Measurements from ENCODE around the gene TCF7L2.

TCF7L2 gene

DNA sequence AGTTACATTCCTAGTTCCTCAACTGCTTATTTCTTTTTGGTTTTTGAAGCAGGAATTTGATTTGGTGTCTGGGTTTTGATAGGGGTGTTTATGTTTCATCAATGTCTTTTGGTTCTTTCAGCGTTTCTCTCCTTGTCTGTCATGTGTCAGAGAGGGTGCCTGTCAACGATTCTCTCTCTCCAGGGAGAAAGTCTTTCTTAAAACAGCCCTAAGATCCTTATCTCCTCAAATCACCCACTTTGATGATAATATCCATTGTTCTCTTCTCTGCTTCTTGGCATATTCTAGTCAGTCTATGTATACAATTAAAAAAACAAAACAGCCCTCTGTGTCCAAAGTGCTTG, 77.2 kb downstream of the TCF7L2 start:
- no peak for DNase-seq

DNA sequence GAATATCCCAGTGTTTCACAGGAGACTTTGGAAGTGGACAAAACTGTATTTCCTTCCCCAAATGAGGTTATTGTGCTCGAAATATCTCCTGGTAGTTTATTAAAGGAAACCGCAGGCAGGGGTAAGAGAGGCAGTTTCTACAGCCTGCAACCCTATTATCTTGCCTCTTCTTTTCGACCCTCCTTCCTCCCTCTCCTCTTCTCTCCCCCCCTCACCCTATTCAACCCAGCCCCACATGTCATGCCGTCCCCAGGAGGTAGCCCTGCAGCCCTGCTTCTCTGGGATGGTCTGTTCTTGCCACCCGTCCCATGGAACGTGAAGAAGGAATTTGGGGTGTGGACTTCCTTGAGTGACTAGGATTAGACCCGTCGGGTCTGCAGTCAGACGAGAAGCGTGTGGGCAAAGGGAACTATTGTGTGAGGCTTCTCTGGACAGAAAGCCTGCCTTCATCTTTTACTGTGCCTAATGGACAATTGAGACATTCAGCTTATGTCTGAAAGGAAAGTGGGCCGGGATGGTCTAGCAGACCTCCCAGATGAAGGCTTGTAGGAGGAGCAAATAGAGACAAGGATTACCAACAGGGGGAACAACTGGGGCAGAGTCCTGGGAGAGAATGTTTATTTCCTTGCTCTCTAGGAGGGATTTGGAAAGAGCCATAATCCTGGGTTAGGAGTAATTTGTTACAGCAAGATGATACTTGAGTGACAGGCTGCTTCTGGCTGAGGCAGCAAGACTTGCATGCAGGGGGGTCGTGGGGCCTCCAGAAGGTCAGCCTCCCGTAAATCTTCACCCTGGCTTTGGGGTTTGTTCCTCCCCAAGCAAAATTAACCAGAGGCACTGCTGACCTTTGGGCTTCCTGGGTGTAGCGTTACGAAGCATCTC, 77.8 kb downstream of the TCF7L2 start:
- no peak for DNase-seq

DNA sequence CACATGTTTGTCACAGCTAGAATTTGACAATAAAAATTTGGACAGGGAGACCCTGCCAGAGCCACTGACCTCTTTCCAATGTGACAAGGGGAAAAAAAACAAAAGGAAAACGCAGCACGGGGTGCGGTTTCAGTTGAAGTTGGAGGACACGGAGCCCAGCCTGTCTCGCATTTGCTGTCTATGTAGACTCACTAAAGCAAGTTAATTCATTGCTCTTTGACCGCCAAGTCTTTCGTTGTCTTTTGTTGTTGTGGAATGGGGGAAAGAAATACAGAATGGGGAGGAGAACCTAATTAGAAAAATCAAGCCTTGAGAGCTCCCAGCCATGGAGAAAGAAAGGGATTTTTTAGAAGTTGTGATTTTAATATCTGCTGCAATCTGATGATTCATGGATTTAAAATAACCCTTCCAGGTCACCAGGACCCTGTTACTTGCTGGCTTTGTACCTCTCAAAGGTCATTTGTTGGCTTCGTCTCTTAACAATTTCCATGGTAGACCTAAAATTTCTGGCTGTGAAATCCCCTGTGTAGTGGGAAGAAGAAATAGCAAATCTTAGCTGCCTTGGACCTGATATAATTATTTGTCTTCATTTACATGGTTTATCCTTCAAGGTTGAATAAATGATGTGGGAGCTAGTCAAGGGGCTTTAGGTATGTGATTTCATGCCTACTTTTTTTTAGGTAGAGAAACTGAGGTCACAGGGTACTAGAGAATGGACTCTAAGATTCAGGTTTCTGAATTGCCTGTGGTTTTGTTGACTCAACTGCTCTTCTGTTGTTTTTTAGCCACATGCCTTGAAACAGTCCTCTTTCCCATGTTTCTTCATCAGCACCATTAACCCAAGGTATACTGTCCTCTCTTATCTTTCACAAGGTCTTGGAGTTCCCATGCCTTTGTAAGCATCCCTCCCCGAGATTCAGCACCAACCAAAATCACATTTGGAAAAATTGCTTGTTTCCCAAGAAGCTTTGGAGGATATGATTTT, 78.7 kb downstream of the TCF7L2 start:
- no peak for DNase-seq

DNA sequence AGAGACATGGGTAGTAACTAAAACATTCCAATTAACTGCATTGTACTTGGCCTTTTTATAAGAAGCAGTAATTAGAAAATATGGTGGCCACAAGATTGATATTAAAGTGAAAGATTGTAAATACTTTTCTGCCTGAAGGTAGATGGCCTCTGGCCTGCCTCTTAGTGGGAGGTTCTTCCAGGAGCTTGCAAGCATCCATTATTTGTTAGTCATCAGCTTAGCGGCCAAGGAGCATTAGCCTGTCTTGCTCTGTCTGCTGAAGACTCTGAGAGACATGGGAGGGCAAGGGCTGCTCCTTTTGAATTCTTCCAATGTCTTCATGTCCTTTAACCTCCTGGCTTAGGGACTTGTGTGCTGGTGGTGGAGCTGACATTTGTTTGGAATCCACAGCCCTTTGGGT, 80.4 kb downstream of the TCF7L2 start:
- DNase-seq, result no peak

DNA sequence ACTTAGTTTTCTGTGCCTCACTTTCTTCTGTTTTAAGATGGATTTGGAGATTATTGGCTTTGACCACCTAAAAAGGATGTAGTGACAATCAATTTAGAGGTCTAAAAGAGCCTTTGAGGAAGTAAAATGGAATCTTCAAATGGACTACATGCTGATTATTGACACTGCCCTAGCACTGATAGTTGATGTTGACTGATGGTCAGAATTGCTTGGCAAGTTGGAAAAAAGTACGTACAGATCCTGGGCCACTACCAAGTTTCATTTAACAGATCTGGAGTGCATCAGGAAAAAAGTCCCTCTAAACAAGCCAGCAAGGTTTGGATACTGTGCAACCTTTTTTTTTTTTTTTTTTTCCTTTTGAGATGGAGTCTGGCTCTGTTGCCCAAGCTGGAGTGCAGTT, 81.1 kb downstream of the TCF7L2 start:
- DNase-seq, result no peak

DNA sequence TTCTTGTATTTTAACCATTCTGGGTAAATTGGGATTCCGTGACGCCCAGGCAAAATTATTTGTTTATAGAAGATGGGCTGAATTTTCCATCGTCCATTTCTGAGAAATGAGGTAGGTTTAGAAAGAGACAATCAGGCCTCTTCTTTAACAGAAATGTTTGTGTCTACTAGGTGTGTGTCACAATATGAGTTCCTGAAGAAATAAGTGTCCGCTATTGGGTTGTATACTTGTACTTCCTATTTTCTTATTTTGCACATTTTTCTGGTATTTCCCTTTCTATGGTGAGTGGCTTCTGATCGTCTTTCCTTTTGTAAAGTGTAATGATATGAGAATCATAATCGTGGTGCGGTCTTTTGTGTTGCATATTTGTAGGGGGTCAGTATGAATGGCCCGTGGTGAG, 83.9 kb downstream of the TCF7L2 start:
- no peak for DNase-seq

DNA sequence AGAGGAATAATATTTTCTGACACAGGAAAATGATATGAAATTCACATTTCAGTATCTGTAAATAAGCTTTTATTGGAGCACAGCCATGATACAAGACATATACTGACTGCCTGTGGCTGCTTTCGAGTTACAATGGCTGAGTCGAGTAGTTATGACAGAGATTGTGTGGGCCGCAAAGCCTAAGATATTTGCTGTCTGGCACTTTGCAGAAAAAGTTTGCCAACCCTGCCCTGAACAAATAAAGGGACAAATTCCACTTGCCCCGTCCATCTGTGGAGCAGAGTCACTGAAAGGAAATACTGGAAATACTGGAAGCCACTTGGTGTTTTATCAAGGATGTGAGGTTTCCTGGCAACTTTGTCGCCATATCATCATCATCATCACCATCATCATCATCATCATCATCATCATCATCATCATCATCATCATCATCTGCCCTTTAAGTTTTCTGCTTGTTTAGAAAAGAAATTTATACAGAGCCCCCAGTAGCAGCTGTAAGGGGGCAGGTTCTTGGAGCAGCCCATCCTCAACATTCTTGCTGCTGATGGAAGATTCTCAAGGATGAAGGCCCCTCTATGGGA, 85.8 kb downstream of the TCF7L2 start:
- DNase-seq, result no peak

DNA sequence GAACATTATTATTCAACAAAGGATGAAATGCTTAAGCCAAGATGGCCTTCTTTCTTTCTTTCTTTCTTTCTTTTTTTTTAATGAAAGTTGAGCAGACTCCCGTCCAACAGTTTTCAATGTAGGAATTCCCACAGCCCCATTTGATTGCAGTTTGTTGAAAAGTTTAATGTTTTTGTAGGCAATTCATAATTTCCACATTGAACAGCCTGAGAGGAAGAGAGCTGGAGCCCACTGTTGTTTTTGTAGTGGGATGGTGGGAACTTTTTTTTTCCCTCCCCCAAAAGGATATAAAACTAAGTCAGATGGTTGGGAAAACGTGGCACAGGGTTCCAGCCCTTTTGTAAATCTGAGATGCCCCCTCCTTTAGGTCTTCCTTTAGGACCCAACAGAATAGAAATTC, 86.6 kb downstream of the TCF7L2 start:
- DNase-seq, result no peak

DNA sequence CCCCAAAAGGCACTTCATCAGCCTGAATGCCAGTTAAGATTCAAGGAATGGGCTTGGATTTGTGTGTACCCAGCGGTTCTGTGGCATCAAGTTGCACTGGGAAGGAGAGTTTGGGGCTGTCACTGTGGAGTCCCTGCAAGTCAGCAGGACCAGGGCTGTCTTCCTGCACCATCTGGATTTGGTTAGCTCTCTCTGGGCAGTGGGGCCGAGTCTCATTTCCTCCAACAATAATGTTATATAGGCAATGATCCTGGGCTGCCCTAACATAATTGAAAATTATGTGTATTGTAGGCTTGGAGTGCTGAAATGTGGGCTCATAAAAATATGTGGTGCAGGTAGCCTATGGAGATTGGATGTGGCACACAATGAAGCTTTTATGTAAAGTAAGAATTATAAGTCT, 87.2 kb downstream of the TCF7L2 start:
- DNase-seq, result no peak

DNA sequence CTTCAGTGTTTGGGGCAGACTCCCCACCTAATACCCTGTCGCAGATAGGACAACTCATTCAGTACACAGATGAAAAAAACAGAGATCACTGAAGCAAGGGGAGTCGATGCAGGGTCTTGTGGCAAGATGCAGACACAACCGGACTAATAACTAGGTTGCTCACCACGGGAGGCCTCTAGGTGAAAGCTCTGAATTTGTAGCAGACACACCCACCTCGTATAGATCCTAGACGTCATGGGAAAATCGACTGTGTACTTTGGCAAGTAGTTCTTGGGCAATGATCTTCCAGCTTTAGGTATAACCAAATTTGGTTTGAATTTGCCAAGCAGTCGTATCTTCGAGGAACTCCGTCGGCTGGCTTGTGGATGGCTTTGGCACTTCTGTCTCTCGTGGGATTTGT, 88.1 kb downstream of the TCF7L2 start:
- peak; percentile 17 for DNase-seq

DNA sequence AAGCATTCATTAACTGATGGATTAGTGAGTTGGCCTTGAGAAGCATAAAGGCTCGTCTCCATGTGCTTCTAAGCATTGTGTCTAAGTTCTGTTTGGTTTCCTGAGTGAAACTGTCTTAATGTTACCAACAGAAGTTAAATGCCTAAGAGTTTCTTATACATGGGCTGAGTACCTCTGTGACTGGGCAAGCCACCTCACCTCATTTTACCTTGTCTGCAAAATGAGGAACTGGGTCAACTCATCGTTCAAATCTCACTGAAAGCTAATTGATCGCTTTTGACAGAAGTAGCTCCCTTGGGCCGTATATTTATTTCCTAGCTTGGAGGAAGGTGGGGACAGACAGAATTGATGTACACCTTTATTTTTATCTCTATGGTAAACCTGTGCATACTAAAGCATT, 88.9 kb downstream of the TCF7L2 start:
- DNase-seq, result no peak

DNA sequence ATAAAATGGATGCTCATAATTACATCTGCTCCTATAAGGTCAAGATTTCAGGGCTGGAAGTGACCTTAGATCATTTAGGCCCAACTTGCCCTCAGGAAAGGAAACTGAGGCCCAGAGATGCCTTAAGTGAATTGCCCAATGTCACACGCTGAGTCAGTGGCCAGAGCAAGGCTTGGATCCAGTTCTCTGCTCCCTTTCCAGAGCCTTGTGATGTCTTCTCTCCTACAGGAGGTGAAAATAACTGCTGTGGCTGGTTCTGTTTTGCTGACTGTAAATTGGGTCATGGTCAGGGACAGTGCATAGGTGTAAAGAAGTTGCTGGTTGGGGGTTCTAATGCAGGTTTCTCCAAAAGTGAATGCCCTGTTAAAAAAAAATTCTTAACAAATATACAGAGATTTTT, 91.3 kb downstream of the TCF7L2 start:
- no peak for DNase-seq

DNA sequence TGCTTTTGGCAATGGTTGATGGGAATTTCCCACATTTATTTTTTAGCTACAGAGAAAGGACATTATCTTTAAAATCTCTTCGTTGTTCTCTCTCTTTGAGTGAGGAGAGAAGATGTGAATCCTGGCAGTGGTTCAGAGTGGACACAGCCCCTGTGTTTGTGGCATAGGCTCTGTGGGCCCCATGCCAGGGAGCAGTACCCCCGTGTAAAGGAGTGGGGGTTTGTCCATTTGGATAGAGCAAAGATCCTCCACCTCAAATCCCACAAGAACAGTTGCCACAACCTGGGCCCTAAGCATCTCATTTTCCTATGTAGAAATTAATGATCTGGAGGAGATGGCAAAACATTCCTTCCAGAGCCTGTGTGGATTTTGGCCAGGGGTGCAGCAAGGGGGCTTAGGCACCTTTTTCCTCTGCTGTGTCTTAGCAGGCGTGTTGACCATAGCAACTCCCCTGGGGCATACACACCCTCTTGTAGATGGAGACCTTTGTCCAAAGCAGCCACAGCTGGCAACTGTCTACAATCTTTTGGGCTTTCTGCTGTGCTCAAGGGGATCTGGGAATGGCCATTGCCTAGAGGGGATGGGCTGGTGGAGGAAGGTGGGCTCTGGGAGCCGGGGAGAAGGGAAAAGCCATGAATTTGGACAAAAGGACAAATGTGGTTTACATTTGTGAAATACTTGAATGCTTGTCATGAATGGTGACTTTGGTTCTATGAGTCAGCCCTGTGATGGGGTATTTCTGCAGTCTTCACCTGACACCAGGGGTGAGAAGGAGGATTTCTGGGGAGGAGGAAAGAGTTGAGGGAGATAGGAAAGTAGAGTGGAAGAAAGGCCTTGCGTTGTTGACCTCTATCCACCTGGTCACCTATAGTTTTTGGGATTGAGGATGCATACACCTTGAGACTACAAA, 92.0 kb downstream of the TCF7L2 start:
- no peak for DNase-seq

DNA sequence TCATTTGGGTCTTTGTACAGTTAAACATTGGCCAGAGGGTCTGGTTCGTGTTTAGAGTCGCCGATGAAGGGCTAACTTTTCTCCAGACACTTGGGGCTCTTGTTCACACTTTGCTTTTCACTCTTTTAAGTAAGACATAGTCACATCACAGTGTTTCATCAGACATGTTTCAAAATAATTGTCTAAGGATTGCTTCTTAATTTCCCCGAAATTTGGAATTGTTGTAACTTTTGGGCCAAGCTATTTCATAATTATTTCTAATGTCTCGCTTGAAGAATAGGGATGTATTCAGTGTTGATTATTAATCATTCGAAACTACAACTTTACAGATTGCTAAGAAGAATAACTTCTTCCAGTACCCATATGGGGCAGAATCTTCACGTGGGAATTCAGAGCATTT, 92.8 kb downstream of the TCF7L2 start:
- no peak for DNase-seq

DNA sequence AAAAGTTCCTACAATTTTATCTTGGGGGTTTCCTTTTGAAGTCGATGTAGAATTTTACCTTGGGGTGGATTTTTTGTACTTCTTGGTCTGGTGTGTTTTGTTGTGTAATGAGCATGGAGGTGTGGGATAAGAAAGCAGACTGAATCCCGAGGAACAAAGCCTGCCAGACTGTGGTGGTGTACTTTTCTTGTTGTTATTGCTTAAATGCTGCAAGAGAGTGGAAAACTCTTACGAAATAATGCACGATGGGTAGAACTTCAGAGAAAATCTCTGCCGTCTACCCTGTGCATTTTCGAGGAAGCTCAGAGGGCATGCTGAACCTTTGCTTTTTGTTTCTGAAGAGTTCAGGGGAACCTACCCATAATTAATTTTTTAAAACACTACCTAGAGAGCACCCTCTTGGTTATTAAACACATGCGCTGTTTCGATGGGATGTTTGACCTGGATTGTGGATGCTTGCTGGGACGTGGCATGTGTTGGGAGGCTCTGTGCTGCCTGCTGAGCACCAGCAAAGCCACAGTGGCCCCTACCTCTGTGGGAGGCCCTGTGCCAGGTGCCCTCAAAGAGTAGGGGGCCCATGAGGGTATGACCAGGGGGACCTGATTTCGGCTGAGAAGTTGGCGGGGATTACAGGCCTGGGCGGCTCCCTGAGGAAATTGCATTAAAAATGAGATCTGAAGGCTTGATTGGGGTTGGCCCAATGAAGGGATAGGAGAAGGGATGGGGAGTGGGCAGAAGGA, 94.1 kb downstream of the TCF7L2 start:
- no peak for DNase-seq

DNA sequence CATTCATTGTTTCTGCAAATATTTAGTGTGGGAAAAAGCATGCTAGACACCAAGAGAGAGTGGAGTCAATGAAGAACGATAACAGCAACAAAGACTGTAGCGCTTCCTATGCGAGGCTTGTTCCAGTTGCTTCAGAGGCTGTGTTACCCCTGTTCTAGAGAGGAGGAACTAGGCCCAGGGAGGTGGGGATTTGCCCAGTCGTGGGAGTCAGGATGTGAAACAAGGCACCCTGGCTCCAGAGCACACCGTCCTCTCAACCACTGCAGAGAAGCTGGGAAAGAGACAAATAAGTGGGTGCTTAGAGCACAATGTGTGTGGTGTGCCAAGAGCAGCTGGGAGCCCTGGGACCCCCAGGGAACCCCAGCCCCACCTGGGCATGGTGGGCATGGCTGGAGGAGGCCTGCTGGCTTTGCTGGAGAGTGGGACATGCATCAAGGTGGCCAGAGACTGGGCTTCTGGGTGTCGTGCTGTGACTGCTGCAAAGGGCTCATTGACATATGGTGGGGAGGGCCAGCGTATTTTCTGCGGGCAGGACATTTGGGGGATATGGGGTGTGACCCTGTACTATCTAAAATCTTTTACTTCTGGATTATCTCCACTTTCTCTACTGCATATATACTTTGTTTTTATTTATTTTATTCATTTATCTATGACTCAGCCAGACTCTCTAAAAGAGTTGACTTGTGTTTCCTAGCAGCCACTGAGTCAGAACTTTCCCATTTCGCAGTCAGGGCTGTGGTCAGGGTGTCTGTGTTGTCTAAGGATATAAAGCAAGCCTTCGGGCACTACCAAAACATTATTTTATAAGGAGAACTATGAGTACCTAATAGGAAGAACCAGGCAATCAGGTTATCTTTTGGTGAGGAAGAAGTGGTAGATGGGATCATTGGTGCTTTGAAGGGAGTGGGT, 95.4 kb downstream of the TCF7L2 start:
- no peak for DNase-seq

DNA sequence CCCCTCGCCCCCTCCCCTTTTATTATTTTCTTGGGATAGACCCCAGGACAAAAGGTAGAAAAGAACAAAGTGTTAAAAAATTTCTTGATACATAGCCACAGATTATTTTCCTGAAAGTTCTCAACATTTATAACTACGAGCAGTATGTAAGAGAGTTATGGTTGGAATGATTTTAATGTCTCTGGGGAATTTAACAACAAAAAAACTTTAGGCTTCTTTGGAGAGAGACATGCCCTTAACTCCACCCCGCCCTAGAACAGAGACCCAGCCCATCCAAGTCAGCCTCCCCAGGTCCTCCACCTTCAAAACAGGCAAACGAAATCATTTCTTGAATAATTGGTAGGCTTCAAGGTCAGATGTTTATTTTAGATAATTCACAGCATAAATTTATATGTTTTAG, 97.1 kb downstream of the TCF7L2 start:
- no peak for DNase-seq

DNA sequence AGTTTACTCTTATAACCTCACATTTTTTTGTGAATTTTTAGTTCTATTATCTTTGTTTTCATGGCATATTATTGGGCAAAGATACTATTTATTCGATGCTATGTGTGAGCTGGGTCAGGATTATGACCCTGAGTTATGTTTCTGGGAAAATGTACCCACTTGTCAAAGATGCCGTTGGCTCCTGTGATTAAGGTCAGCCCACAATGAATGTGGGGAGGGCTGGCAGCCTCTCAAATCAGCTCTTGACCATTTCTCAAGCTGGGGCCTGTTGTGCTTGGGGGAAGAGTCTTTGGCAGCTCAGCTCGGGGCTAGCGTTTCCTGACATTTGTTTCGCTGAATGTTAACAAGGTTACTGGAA, 97.5 kb downstream of the TCF7L2 start:
- DNase-seq, result no peak

DNA sequence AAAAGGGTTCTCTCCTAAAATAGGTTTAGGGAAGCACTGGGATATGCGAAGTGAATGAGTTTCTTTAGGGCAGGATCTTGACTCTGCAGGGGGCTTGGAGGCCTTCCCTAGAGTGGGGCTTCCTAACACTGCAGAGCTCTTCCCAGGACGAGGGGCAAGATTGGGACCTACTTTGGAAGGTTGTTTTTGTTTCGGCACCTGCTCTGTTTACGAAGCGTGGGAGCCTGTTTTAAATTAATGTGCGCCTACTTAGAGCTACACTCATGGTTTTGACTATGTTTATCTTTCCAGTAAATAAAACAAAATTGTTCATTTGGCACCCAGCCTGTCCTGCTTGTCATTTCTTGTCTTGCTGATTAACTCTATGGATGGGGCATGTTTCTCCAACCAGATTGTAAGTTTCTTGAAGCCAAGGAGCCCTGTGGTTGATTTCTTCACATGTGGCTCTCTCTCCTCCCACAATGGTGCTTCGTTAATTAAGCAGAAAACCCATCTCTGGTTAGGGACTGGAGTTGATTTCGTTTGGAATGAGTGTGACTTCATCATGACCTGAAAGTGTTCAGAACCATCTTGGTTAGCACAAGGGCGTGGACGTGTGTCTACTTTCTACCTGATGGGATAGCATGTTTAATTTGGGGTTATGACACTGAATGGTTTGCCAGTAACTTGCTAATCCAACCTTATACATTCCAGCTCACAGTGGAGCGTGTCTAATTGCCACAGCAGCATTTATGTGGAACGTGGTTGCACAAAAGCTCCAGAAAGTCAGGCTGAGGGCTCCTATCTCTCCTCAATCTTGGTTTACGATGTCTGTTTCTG, 98.1 kb downstream of the TCF7L2 start:
- no peak for DNase-seq

DNA sequence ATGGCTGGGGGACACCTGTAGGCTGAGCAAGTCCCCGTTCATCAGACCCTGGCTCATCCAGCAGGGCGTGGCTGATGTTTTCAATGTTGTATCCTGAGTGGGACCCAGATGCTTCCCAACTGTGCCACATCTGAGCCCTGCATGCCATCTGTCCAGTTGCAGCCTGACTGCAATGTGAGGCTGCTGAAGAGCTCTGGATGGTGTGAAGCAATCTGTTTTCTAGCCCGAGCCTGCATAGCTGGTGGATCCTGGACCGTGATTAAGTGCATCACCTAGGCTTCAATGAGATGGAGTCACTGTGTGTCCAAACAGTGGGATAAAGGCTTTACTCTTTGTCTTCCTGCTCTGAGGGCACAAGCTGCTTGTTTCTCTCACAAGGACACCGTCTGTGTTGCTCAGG, 99.8 kb downstream of the TCF7L2 start:
- no peak for DNase-seq

Measured in NCI-H69 (cell line).